SK-N-SH (cell line): ENCODE results near the gene SLC66A3. TPM values are rescaled to one million over a fixed set of nuclear protein-coding genes. Genes with fewer than 3 reads are reported as not detected.

Experiments used
- CTCF ChIA-PET: fragments of 300-600, 350-600 bp; formaldehyde crosslinking; extraction: SDS; loops from one replicate; lab custom pipeline; 2021; lab: Yijun Ruan, JAX
- POLR2A ChIA-PET: fragments of 350-600 bp; sonication (Branson Sonifier 250); formaldehyde crosslinking; extraction: SDS; loops from one replicate; lab custom pipeline; 2020; ENCODE audit warnings: antibody characterized with exemption, inconsistent platforms; lab: Yijun Ruan, JAX
- DNase-seq: peaks from one replicate; pipeline ENCODE4 v3.0.0; 2012
- H2AFZ ChIP-seq: fragments of 200-600 bp; sonication (generic); 2 replicates; pipeline ENCODE4 v1.8.1; 2016; ENCODE audit warnings: antibody characterized with exemption, mild to moderate bottlenecking, low read depth
- H3F3A ChIP-seq: fragments of 200-600 bp; sonication (generic); replicated peaks from 2 replicates; pipeline ENCODE3; 2016; ENCODE audit warnings: antibody characterized with exemption, mild to moderate bottlenecking; ENCODE audit not compliant: insufficient read depth
- H3K27ac ChIP-seq, 2 experiments: fragments of 200-500 bp in 1 of 2; fragments of 200-600 bp in 1 of 2; sonication (Bioruptor generic) in 1 of 2; sonication (generic), shearing (Covaris generic) in 1 of 2; 2 replicates each; pipeline versions ENCODE4 v1.5.1 to v1.6.1; 2014 to 2016; ENCODE audit warnings: low read depth in 2 of 2, inconsistent platforms in 1 of 2, low read length in 1 of 2, mild to moderate bottlenecking in 1 of 2, mixed read lengths in 1 of 2
- H3K27me3 ChIP-seq: fragments of 200-600 bp; sonication (generic), shearing (Covaris generic); 2 replicates; pipeline ENCODE4 v1.6.1; 2016; ENCODE audit warnings: mixed run types; ENCODE audit not compliant: insufficient read depth
- H3K36me3 ChIP-seq, 2 experiments: fragments of 200-500 bp in 1 of 2; fragments of 200-600 bp in 1 of 2; sonication (Bioruptor generic) in 1 of 2; sonication (generic) in 1 of 2; replicated peaks in 1 of 2; 2 replicates each; pipeline versions ENCODE3 to v1.5.1; 2014 to 2016; ENCODE audit warnings: low read length in 1 of 2, mild to moderate bottlenecking in 1 of 2; ENCODE audit not compliant: insufficient read depth in 2 of 2, control insufficient read depth in 1 of 2
- H3K4me1 ChIP-seq, 2 experiments: fragments of 200-500 bp in 1 of 2; fragments of 200-600 bp in 1 of 2; sonication (Bioruptor generic) in 1 of 2; sonication (generic), shearing (Covaris generic) in 1 of 2; 2 replicates each; pipeline versions ENCODE4 v1.5.1 to v1.6.1; 2014 to 2016; ENCODE audit warnings: low read depth in 1 of 2, low read length in 1 of 2, mixed run types in 1 of 2; ENCODE audit not compliant: insufficient read depth in 2 of 2, control insufficient read depth in 1 of 2
- H3K4me2 ChIP-seq: fragments of 200-600 bp; sonication (generic), shearing (Covaris generic); 2 replicates; pipeline ENCODE4 v1.6.1; 2017; ENCODE audit warnings: mixed run types
- H3K4me3 ChIP-seq, 2 experiments: fragments of 200-500 bp in 1 of 2; fragments of 200-600 bp in 1 of 2; sonication (Bioruptor generic) in 1 of 2; sonication (generic), shearing (Covaris generic) in 1 of 2; 2 replicates each; pipeline versions ENCODE4 v1.5.1 to v1.8.1; 2014 to 2016; ENCODE audit warnings: low read depth in 2 of 2, inconsistent platforms in 1 of 2, low read length in 1 of 2, mild to moderate bottlenecking in 1 of 2, mixed read lengths in 1 of 2, moderate library complexity in 1 of 2
- H3K79me2 ChIP-seq: fragments of 200-600 bp; sonication (generic); 2 replicates; pipeline ENCODE4 v1.8.1; 2017; ENCODE audit warnings: mild to moderate bottlenecking; ENCODE audit not compliant: insufficient read depth
- H3K9ac ChIP-seq: fragments of 200-600 bp; sonication (generic); 2 replicates; pipeline ENCODE4 v1.6.1; 2017; ENCODE audit warnings: mixed run types
- H3K9me2 ChIP-seq: fragments of 200-600 bp; sonication (generic); 2 replicates; pipeline ENCODE4 v1.6.1; 2017; ENCODE audit warnings: mixed run types
- H3K9me3 ChIP-seq: fragments of 200-600 bp; sonication (generic); 2 replicates; pipeline ENCODE4 v1.6.1; 2017; ENCODE audit warnings: mixed run types, mild to moderate bottlenecking, moderate library complexity
- H4K20me1 ChIP-seq: fragments of 200-600 bp; sonication (generic); 2 replicates; pipeline ENCODE4 v1.6.1; 2017; ENCODE audit warnings: mild to moderate bottlenecking, mixed run types; ENCODE audit not compliant: insufficient read depth
- ELF1 ChIP-seq: IDR thresholded peaks from 2 replicates; pipeline ENCODE4 v1.4.0; 2012
- EP300 ChIP-seq, 2 experiments: IDR thresholded peaks; 2 replicates each; pipeline versions ENCODE4 v1.4.0 to v1.6.1; 2012; ENCODE audit warnings: borderline replicate concordance in 1 of 2, low read depth in 1 of 2, low read length in 1 of 2
- EZH2phosphoT487 ChIP-seq: fragments of 200-600 bp; sonication (generic); IDR thresholded peaks from 2 replicates; pipeline ENCODE4 v1.6.1; 2017; ENCODE audit warnings: low read depth, mixed run types, mild to moderate bottlenecking, antibody characterized with exemption, moderate library complexity, borderline replicate concordance
- FOSL2 ChIP-seq: IDR thresholded peaks from 2 replicates; pipeline ENCODE4 v1.4.0; 2012; ENCODE audit warnings: low read depth, mild to moderate bottlenecking, moderate library complexity, borderline replicate concordance
- FOXJ3 ChIP-seq: sonication (generic); formaldehyde crosslinking; IDR thresholded peaks from 2 replicates; pipeline ENCODE4 v1.5.1; 2020; ENCODE audit warnings: mild to moderate bottlenecking, missing genetic modification reagents
- FOXM1 ChIP-seq: IDR thresholded peaks from 2 replicates; pipeline ENCODE4 v1.4.0; 2012; ENCODE audit warnings: low read depth, mild to moderate bottlenecking
- GABPA ChIP-seq: IDR thresholded peaks from 2 replicates; pipeline ENCODE4 v1.4.0; 2012; ENCODE audit warnings: low read depth, mild to moderate bottlenecking
- GATA2 ChIP-seq: sonication (generic); formaldehyde crosslinking; IDR thresholded peaks from 2 replicates; pipeline ENCODE4 v1.5.0; 2020; ENCODE audit warnings: mild to moderate bottlenecking, missing genetic modification reagents
- NRF1 ChIP-seq: IDR thresholded peaks from 2 replicates; pipeline ENCODE4 v1.6.1; 2012; ENCODE audit warnings: low read depth, mild to moderate bottlenecking, low read length
- RAD21 ChIP-seq: IDR thresholded peaks from 2 replicates; pipeline ENCODE4 v1.6.1; 2012; ENCODE audit warnings: mild to moderate bottlenecking, low read length
- RCOR1 ChIP-seq: fragments of 150-350 bp; IDR thresholded peaks from 2 replicates; pipeline ENCODE4 v1.6.1; 2017; ENCODE audit warnings: antibody characterized with exemption, low read length
- RFX5 ChIP-seq: IDR thresholded peaks from 2 replicates; pipeline ENCODE4 v1.6.1; 2012; ENCODE audit warnings: mild to moderate bottlenecking, improper control_type of control experiment, low read length
- RXRA ChIP-seq: IDR thresholded peaks from 2 replicates; pipeline ENCODE4 v1.4.0; 2012; ENCODE audit warnings: low read depth, mild to moderate bottlenecking, borderline replicate concordance
- SIN3A ChIP-seq: IDR thresholded peaks from 2 replicates; pipeline ENCODE4 v1.6.1; 2012; ENCODE audit warnings: low read depth, mild to moderate bottlenecking, low read length, moderate library complexity, borderline replicate concordance
- SMC3 ChIP-seq: IDR thresholded peaks from 2 replicates; pipeline ENCODE4 v1.6.1; 2012; ENCODE audit warnings: low read depth, low read length, improper control_type of control experiment
- TAF1 ChIP-seq: IDR thresholded peaks from 2 replicates; pipeline ENCODE4 v1.6.1; 2012; ENCODE audit warnings: low read depth, mild to moderate bottlenecking, low read length, moderate library complexity, borderline replicate concordance
- TEAD4 ChIP-seq: IDR thresholded peaks from 2 replicates; pipeline ENCODE4 v1.4.0; 2012; ENCODE audit warnings: mild to moderate bottlenecking, borderline replicate concordance; ENCODE audit not compliant: insufficient read depth
- WGBS: methylation state at CpG from one replicate; pipeline ENCODE4 v1.1.6; 2017; ENCODE audit warnings: low lambda C conversion rate; 5-methylcytosine and 5-hydroxymethylcytosine counted together
- polyA plus RNA-seq, 3 experiments: library from polyadenylated mRNA; depleted of rRNA; stranded (reverse); fragments of >200 nt; gene quantifications; 2 replicates each; pipeline ENCODE4 v1.2.3, GENCODE V29; 2012
- TF ChIP-seq, protein P1 (sequence below): fragments of 150-350 bp; IDR thresholded peaks from 2 replicates; pipeline ENCODE4 v1.6.1; 2016; ENCODE audit warnings: mild to moderate bottlenecking, low read depth, low read length
- TF ChIP-seq, protein P2 (sequence below): fragments of 150-350 bp; IDR thresholded peaks from 2 replicates; pipeline ENCODE4 v1.6.1; 2017; ENCODE audit warnings: antibody characterized with exemption, low read length, low read depth, borderline replicate concordance
- TF ChIP-seq, protein P3 (sequence below): IDR thresholded peaks from 2 replicates; pipeline ENCODE4 v1.4.0; 2012; ENCODE audit warnings: low read depth, borderline replicate concordance

The SLC66A3 gene
- polyA plus RNA-seq, 1 of the 3 experiments (the other 2 are of a cell fraction), result 49.0 TPM

DNA sequence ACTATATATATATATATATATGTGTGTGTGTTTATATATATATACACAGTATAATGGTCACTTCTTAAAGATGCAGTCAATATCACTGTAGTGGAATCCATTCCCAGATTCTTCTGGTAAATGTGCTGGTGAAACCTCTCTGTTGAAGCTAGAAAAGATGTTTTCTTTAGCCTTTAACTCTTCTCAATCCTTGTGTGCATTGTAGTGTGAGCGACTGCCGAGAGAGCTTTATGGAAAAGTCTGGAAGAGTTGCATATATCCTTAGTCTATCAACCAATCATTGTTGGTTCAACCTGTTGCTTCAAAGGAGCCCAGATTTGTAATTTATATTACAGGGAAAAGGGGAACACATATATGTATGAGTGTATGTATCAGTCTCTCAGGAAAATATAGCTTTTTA lies 27.7 kb downstream of the SLC66A3 start:
- Histone ChIP-seq H3K36me3 (peaks cover 41 to 50% of the 10 kb centered on the region in 2 experiments), H3K4me2 (no peak overlapping the region), H3K4me1 (peaks cover 0 to 3% of the 10 kb centered on the region in 2 experiments; a peak in 1 of 4 replicates), H3K79me2 (no peaks in the 10 kb centered on the region), H3K9me2 (no peaks in the 10 kb centered on the region), H3F3A (peaks cover 18% of the 10 kb centered on the region), H3K9me3 (no peaks in the 10 kb centered on the region), H3K27ac (no peak overlapping the region), H3K4me3 (no peak overlapping the region), H4K20me1 (no peaks in the 10 kb centered on the region), H3K9ac (no peak overlapping the region), H3K27me3 (no peaks in the 10 kb centered on the region), H2AFZ (no peak overlapping the region)
- CTCF ChIA-PET, result interaction anchor here (1.0 to 3.5 kb wide), 8 partner anchors 15 to 401 kb away, joined by 3 to 12 read pairs (median 6); a partner anchor contains a TSS
- DNase-seq, result no peak
- POLR2A ChIA-PET, result no interaction called here
- 100% methylated on average over 2 of the region's 2 CpGs for WGBS
- TF ChIP-seq NRF1 (no peak), SIN3A (no peak), TAF1 (no peak), ELF1 (no peak), FOXM1 (no peak), GABPA (no peak), EZH2phosphoT487 (no peak), EP300 (IDR thresholded peaks at IDR 0.05; ENCODE audit: borderline replicate concordance in 1 of 2, low read depth in 1 of 2, low read length in 1 of 2) (no peak), RCOR1 (no peak), FOSL2 (no peak), RXRA (no peak), GATA2 (CRISPR knock-in tag) (no peak), RAD21 (no peak)
- TF ChIP-seq, protein P1, sequence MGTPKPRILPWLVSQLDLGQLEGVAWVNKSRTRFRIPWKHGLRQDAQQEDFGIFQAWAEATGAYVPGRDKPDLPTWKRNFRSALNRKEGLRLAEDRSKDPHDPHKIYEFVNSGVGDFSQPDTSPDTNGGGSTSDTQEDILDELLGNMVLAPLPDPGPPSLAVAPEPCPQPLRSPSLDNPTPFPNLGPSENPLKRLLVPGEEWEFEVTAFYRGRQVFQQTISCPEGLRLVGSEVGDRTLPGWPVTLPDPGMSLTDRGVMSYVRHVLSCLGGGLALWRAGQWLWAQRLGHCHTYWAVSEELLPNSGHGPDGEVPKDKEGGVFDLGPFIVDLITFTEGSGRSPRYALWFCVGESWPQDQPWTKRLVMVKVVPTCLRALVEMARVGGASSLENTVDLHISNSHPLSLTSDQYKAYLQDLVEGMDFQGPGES, result no peak
- TF ChIP-seq, protein P2, sequence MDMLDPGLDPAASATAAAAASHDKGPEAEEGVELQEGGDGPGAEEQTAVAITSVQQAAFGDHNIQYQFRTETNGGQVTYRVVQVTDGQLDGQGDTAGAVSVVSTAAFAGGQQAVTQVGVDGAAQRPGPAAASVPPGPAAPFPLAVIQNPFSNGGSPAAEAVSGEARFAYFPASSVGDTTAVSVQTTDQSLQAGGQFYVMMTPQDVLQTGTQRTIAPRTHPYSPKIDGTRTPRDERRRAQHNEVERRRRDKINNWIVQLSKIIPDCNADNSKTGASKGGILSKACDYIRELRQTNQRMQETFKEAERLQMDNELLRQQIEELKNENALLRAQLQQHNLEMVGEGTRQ, result no peak
- TF ChIP-seq, protein P3, sequence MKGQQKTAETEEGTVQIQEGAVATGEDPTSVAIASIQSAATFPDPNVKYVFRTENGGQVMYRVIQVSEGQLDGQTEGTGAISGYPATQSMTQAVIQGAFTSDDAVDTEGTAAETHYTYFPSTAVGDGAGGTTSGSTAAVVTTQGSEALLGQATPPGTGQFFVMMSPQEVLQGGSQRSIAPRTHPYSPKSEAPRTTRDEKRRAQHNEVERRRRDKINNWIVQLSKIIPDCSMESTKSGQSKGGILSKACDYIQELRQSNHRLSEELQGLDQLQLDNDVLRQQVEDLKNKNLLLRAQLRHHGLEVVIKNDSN, result no peak

DNA sequence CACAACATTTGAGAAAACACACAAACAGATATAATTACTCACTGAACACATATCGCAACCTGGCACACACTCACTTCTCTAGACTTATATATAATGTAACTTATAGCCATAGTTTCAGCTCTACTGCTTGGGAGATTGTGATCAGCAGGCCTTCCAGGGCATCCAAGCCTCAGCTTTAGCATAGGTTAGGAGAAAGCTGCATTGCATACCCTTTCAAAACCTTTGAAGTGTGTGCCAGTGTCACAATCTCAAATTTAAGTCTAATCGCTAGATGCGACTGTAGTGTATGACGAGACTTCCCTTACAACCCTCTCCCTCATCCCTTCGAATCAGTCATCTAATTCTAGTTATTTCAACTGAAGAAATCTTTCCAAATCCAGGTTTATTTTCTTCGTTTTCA lies 30.9 kb downstream of the SLC66A3 start:
- DNase-seq, result no peak
- Histone ChIP-seq H3F3A (peaks cover 15% of the 10 kb centered on the region), H3K4me3 (no peak overlapping the region), H3K27ac (no peak overlapping the region), H3K9me3 (no peaks in the 10 kb centered on the region), H3K27me3 (no peaks in the 10 kb centered on the region), H4K20me1 (no peaks in the 10 kb centered on the region), H3K36me3 (peaks cover 45 to 50% of the 10 kb centered on the region in 2 experiments), H3K79me2 (no peaks in the 10 kb centered on the region), H3K9me2 (no peaks in the 10 kb centered on the region), H3K4me2 (no peak overlapping the region), H2AFZ (no peak overlapping the region), H3K4me1 (no peaks in the 10 kb centered on the region), H3K9ac (no peak overlapping the region)
- TF ChIP-seq RXRA (no peak), RAD21 (no peak), FOXM1 (no peak), RFX5 (no peak), RCOR1 (no peak), TEAD4 (no peak), GATA2 (CRISPR knock-in tag) (no peak), FOXJ3 (CRISPR knock-in tag) (no peak), FOSL2 (no peak), NRF1 (no peak), EP300 (IDR thresholded peaks at IDR 0.05; ENCODE audit: borderline replicate concordance in 1 of 2, low read depth in 1 of 2, low read length in 1 of 2) (no peak), TAF1 (no peak), SMC3 (no peak), GABPA (no peak)
- TF ChIP-seq, protein P3, result no peak
- 95% methylated on average over 6 of the region's 6 CpGs for WGBS
- CTCF ChIA-PET, result interaction anchor here (1.1 to 3.5 kb wide), 4 partner anchors 12 to 226 kb away, joined by 3 to 11 read pairs (median 4); no protein-coding TSS in a partner anchor
- POLR2A ChIA-PET, result no interaction called here
